HL-60 (cell line): Measurements from ENCODE around the gene HCN2.

Source experiments
- DNase-seq, 2 experiments: peaks; one replicate each; pipeline ENCODE4 v3.0.0-alpha.2; 2010 to 2020; ENCODE audit warnings: low read depth in 1 of 2, low spot score in 1 of 2
- H3K27ac ChIP-seq: fragments of 250-450 bp; sonication (Bioruptor Pico); replicated peaks from 2 replicates; pipeline ENCODE4 v1.5.1; 2020; ENCODE audit warnings: mild to moderate bottlenecking, moderate library complexity
- H3K27me3 ChIP-seq: fragments of 250-450 bp; sonication (Bioruptor Pico); 2 replicates; pipeline ENCODE4 v1.5.1; 2021; ENCODE audit warnings: mild to moderate bottlenecking, moderate library complexity; ENCODE audit not compliant: insufficient read depth, poor library complexity, severe bottlenecking
- H3K4me3 ChIP-seq: replicated peaks from 2 replicates; pipeline ENCODE4 v1.5.1; 2011; ENCODE audit warnings: mild to moderate bottlenecking, control low read depth, low read length; ENCODE audit not compliant: insufficient read depth
- GABPA ChIP-seq: IDR thresholded peaks from 2 replicates; pipeline ENCODE4 v1.6.1; 2012; ENCODE audit warnings: low read depth
- POLR2AphosphoS5 ChIP-seq: IDR thresholded peaks from 2 replicates; pipeline ENCODE4 v1.6.1; 2012; ENCODE audit warnings: low read depth
- REST ChIP-seq: IDR thresholded peaks from 2 replicates; pipeline ENCODE4 v1.6.1; 2012; ENCODE audit warnings: low read depth; ENCODE audit not compliant: insufficient replicate concordance
- SPI1 ChIP-seq: IDR thresholded peaks from 2 replicates; pipeline ENCODE4 v1.6.1; 2012; ENCODE audit warnings: low read depth, mild to moderate bottlenecking, borderline replicate concordance
- TF ChIP-seq, protein P1 (sequence below): IDR thresholded peaks from one replicate; pipeline ENCODE4 v1.5.1; 2011; ENCODE audit warnings: low read length, control low read depth, inconsistent platforms; ENCODE audit not compliant: insufficient read depth

The HCN2 gene

DNA sequence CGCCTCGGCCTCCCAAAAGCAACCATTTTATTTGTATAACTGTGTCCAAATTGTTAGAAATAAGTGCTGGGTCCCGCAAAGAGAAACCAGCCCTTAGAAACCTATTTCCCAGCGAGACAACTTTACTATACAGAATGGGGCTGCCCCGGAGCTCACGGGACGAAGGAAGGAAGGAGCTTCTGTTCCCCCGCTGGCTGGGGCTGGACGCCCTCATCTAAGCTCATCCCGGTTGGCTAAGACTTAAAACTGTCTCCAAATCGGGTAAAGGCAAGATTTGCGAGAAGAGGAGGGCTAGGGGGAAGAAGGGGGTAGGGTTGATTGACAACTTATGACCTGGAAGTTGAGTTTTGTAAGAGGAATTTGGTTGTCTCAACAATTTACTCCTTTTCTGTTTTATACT, 29.6 kb upstream of the HCN2 start:
- Histone ChIP-seq H3K4me3 (no peak overlapping the region), H3K27me3 (no peaks in the 10 kb centered on the region), H3K27ac (no peak overlapping the region)
- TF ChIP-seq REST (no peak), POLR2AphosphoS5 (no peak; the same call in 1 of the 2 replicates), SPI1 (no peak), GABPA (no peak)
- TF ChIP-seq, protein P1, sequence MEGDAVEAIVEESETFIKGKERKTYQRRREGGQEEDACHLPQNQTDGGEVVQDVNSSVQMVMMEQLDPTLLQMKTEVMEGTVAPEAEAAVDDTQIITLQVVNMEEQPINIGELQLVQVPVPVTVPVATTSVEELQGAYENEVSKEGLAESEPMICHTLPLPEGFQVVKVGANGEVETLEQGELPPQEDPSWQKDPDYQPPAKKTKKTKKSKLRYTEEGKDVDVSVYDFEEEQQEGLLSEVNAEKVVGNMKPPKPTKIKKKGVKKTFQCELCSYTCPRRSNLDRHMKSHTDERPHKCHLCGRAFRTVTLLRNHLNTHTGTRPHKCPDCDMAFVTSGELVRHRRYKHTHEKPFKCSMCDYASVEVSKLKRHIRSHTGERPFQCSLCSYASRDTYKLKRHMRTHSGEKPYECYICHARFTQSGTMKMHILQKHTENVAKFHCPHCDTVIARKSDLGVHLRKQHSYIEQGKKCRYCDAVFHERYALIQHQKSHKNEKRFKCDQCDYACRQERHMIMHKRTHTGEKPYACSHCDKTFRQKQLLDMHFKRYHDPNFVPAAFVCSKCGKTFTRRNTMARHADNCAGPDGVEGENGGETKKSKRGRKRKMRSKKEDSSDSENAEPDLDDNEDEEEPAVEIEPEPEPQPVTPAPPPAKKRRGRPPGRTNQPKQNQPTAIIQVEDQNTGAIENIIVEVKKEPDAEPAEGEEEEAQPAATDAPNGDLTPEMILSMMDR = no peak
- DNase-seq = no peak

DNA sequence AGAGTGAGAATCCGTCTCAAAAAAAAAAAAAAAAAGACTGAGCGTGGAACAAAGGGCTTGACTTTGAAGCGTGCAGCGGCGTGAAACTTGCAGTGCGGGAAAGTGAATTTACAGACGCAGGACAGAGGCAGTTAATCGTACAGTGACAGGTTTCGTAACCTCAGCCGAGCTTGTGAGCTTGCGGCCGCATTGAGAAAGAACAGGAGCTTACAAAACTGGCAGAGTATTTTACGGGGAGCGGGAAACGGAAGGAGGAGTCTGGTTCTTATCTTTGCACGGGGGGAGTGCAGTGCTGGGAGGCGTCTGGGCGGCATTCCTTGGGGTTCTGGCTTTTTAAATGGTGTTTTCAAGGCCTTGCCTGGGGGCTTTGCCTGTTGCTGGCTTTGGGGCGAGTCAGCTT, 23.3 kb upstream of the HCN2 start:
- no peaks in the 10 kb centered on the region for H3K27me3 ChIP-seq
- peak; percentile 94 to 99 for DNase-seq
- H3K27ac ChIP-seq = peak overlapping the region; percentile 76
- TF ChIP-seq GABPA (0 out of 2 replicates have a peak, but pooled peaks have one; percentile 17), SPI1 (no peak), REST (peak; percentile 63), POLR2AphosphoS5 (peak; percentile 86)
- TF ChIP-seq, protein P1 = no peak
- H3K4me3 ChIP-seq = peak overlapping the region; percentile 5

GRCh38 chr19:566844-567243, 22.8 kb upstream of the HCN2 start:
- TF ChIP-seq GABPA (no peak), SPI1 (no peak), POLR2AphosphoS5 (no peak), REST (no peak)
- TF ChIP-seq, protein P1 = no peak
- H3K27ac ChIP-seq = peak overlapping the region; percentile 76
- no peaks in the 10 kb centered on the region for H3K27me3 ChIP-seq
- H3K4me3 ChIP-seq = peak overlapping the region; percentile 5
- no peak for DNase-seq
